Measurements from ENCODE around the gene ZBTB20. TPM values are rescaled to one million over a fixed set of nuclear protein-coding genes. Genes with fewer than 3 reads are reported as not detected.

The ZBTB20 gene
- total and polyA plus RNA-seq, 10 donors: 0.32 to 89.7 (median 71.8) TPM

DNA sequence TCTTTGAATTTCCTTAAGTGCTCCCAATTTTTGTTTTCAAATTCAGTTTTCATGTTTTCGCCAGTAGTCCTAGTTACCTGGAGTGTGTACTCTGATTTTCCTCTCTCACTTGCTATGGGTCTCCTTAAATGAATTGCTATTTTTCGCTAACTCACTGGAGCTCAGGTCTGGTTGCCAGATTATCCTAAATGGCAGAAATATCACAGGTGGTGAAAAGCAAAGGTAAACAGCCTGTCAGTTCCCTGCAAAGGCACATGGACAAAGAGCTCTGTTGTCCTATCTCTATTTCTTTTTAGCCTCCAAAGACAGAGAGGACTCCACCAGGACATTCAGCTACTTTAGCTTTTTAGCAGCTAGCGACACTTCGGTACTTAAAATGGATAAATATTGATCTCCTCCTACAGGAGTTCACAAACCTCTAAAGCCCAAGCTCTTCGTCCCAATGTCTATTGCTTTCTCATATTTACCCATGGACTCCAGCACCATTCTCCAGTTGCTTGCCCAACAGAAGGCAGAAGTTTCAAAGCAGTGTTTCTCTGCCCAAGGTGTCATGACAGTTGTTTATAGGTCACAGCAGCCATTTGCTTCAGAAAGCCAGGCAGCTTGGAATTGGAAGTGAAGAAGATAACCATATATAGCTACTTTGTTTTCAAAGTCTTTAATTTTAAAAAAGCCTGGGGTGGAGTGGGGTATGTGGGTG, 12.3 kb downstream of the ZBTB20 start:
- Histone ChIP-seq H3K4me3 (no peak overlapping the region), H3K36me3 (no peaks in the 10 kb centered on the region), H3K4me1 (no peaks in the 10 kb centered on the region), H3K9me3 (no peaks in the 10 kb centered on the region), H3K27me3 (replicated peaks in 1 of 7) (no peaks in the 10 kb centered on the region), H3K27ac (no peak overlapping the region)
- DNase-seq: no peak
- TF ChIP-seq POLR2AphosphoS5 (IDR thresholded peaks at IDR 0.05) (no peak), CTCF (IDR thresholded peaks at IDR 0.05 in 8 of 11, conservative IDR thresholded peaks at IDR 0.05 in 3 of 11) (no peak), POLR2A (IDR thresholded peaks at IDR 0.05) (no peak)
- intact Hi-C loops (cut with DNase I; ENCODE audit: low total_unique reads): no loop called here
- WGBS, 5 donors: 96 to 99% (median 97%) methylated on average over 5 of the region's 5 CpGs

GRCh38 chr3:115127208-115127607, 19.9 kb downstream of the ZBTB20 start:
- intact Hi-C loops (cut with DNase I; ENCODE audit: low total_unique reads): no loop called here
- WGBS, 5 donors: 68 to 86% (median 76%) methylated on average over 3 of the region's 3 CpGs

GRCh38 chr3:115120597-115120996, 26.5 kb downstream of the ZBTB20 start:
- Histone ChIP-seq H3K36me3 (no peaks in the 10 kb centered on the region), H3K4me3 (no peak overlapping the region), H3K4me1 (peaks cover 0 to 5% (median 0%) of the 10 kb centered on the region in 6 donors), H3K27me3 (replicated peaks in 1 of 7) (no peaks in the 10 kb centered on the region), H3K9me3 (no peaks in the 10 kb centered on the region), H3K27ac (no peak overlapping the region)
- intact Hi-C loops (cut with DNase I; ENCODE audit: low total_unique reads): no loop called here
- no peak for DNase-seq
- WGBS, 5 donors: 94 to 100% (median 96%) methylated on average over 1 of the region's 1 CpG
- TF ChIP-seq POLR2A (IDR thresholded peaks at IDR 0.05): no peak
- TF ChIP-seq CTCF (IDR thresholded peaks at IDR 0.05 in 8 of 11, conservative IDR thresholded peaks at IDR 0.05 in 3 of 11): no peak
- TF ChIP-seq POLR2AphosphoS5 (IDR thresholded peaks at IDR 0.05): no peak

More at GRCh38 chr3:115127208-115127607, 19.9 kb downstream of the ZBTB20 start:
- Histone ChIP-seq H3K4me1 (peaks cover 0 to 6% (median 0%) of the 10 kb centered on the region in 6 donors), H3K4me3 (no peak overlapping the region), H3K27ac (no peak overlapping the region), H3K36me3 (no peaks in the 10 kb centered on the region), H3K27me3 (replicated peaks in 1 of 7) (no peaks in the 10 kb centered on the region), H3K9me3 (no peaks in the 10 kb centered on the region)
- TF ChIP-seq POLR2A (IDR thresholded peaks at IDR 0.05) (no peak), CTCF (IDR thresholded peaks at IDR 0.05 in 8 of 11, conservative IDR thresholded peaks at IDR 0.05 in 3 of 11) (no peak), POLR2AphosphoS5 (IDR thresholded peaks at IDR 0.05) (no peak)
- no peak for DNase-seq

- Histone ChIP-seq H3K27me3 (replicated peaks in 1 of 7) (no peaks in the 10 kb centered on the region), H3K36me3 (peaks cover 0 to 16% (median 0%) of the 10 kb centered on the region in 6 donors), H3K9me3 (no peaks in the 10 kb centered on the region), H3K27ac (no peak overlapping the region), H3K4me3 (no peak overlapping the region), H3K4me1 (peaks cover 0 to 9% (median 0%) of the 10 kb centered on the region in 6 donors)
- intact Hi-C loops (cut with DNase I; ENCODE audit: low total_unique reads): no loop called here
- DNase-seq: no peak
- TF ChIP-seq POLR2A (IDR thresholded peaks at IDR 0.05) (no peak), POLR2AphosphoS5 (IDR thresholded peaks at IDR 0.05) (no peak), CTCF (IDR thresholded peaks at IDR 0.05 in 8 of 11, conservative IDR thresholded peaks at IDR 0.05 in 3 of 11) (no peak)
- 81 to 100% (median 89%) methylated on average over 1 of the region's 1 CpG for WGBS, 5 donors
These were observed 33.7 kb downstream of the ZBTB20 start for GRCh38 chr3:115113367-115113766.

Measured in spleen (tissue), 11 donors.